ENCODE measurements around the gene TRIM3.

TRIM3 gene

DNA sequence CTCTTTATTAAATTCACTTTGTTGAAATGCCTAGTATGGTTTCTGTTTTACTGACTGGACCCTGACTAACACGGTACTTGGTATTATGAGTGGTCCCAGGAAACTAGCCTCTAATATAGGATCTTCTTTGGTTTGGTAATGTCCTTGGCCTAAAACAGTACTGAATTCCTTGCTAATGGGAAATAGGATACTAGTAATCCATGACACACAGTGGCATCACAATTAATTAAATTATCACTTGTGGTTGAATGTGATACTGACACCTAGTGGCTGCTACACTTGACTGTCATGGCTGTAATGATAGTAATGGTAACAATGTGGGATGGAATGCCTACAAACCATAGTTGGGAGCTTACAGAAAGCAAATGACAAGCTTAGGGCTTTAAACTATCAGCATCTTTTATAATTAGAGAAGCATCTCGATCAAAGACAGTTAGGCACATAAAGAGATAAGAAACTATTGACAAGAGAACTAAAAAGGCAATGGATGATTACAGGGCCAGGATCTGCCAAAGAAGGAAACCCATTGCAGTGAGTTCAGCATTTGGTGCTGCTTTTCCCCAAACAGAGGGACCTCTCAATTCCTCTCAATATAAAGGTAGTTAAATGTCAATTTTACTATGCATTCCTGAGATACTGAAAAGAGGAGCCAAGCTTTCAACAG is 32.0 kb upstream of the TRIM3 start:
- TF ChIP-seq FOXP2 (optimal IDR thresholded peaks at IDR 0.05; ENCODE audit: borderline replicate concordance, extremely low read depth, extremely low read length, insufficient read depth) (no peak), POLR2AphosphoS5 (IDR thresholded peaks at IDR 0.05; ENCODE audit: low read depth, low read length) (no peak), TAF1 (IDR thresholded peaks at IDR 0.05; ENCODE audit: borderline replicate concordance, insufficient read depth, low read length) (no peak), SIN3A (IDR thresholded peaks at IDR 0.05; ENCODE audit: borderline replicate concordance, insufficient read depth, low read length) (no peak)
- TF ChIP-seq, protein P1, sequence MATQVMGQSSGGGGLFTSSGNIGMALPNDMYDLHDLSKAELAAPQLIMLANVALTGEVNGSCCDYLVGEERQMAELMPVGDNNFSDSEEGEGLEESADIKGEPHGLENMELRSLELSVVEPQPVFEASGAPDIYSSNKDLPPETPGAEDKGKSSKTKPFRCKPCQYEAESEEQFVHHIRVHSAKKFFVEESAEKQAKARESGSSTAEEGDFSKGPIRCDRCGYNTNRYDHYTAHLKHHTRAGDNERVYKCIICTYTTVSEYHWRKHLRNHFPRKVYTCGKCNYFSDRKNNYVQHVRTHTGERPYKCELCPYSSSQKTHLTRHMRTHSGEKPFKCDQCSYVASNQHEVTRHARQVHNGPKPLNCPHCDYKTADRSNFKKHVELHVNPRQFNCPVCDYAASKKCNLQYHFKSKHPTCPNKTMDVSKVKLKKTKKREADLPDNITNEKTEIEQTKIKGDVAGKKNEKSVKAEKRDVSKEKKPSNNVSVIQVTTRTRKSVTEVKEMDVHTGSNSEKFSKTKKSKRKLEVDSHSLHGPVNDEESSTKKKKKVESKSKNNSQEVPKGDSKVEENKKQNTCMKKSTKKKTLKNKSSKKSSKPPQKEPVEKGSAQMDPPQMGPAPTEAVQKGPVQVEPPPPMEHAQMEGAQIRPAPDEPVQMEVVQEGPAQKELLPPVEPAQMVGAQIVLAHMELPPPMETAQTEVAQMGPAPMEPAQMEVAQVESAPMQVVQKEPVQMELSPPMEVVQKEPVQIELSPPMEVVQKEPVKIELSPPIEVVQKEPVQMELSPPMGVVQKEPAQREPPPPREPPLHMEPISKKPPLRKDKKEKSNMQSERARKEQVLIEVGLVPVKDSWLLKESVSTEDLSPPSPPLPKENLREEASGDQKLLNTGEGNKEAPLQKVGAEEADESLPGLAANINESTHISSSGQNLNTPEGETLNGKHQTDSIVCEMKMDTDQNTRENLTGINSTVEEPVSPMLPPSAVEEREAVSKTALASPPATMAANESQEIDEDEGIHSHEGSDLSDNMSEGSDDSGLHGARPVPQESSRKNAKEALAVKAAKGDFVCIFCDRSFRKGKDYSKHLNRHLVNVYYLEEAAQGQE (IDR thresholded peaks at IDR 0.05; ENCODE audit: insufficient read depth in 1 of 2, low read depth in 2 of 2, low read length in 2 of 2), result no peak

DNA sequence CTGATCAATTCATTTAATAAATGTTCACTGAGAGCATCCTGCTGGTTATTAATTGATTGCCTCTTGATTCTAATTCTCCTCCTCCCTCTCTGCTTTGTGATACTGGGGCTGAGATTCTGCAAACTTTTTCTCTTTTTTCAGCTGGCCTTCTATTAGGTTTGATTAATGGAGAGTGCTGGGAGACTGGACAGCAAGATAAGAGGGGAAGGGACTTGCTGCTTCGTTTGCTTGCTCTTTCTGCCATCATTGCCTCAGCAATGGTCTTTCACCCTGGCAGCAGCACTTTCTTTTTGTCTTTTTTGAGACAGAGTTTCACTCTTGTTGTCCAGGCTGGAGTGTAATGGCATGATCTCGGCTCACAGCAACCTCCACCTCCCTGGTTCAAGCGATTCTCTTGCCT is 30.4 kb upstream of the TRIM3 start:
- TF ChIP-seq, protein P1 (IDR thresholded peaks at IDR 0.05; ENCODE audit: insufficient read depth in 1 of 2, low read depth in 2 of 2, low read length in 2 of 2), result no peak
- TF ChIP-seq TAF1 (IDR thresholded peaks at IDR 0.05; ENCODE audit: borderline replicate concordance, insufficient read depth, low read length) (no peak), SIN3A (IDR thresholded peaks at IDR 0.05; ENCODE audit: borderline replicate concordance, insufficient read depth, low read length) (no peak), POLR2AphosphoS5 (IDR thresholded peaks at IDR 0.05; ENCODE audit: low read depth, low read length) (no peak), FOXP2 (optimal IDR thresholded peaks at IDR 0.05; ENCODE audit: borderline replicate concordance, extremely low read depth, extremely low read length, insufficient read depth) (no peak)

DNA sequence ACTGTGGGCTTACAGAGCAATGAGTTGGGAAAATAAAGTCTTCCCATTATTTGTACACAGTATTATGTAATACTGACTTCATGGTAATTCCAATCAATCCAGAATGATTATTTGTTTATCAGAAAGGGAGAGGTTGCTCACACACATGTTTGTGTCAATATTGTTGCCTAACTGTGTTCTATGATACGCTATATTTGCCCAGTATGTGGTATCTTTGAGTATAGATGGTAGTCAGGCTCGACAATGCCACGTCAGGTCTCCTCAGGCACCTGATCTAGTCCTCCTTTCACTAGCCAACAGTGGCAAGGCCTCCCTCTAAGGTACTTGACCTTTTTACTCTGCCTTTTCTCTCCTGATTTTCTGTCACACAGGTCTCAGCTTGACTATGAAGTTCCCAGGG is 28.6 kb upstream of the TRIM3 start:
- TF ChIP-seq POLR2AphosphoS5 (IDR thresholded peaks at IDR 0.05; ENCODE audit: low read depth, low read length) (no peak), SIN3A (IDR thresholded peaks at IDR 0.05; ENCODE audit: borderline replicate concordance, insufficient read depth, low read length) (no peak)
- TF ChIP-seq, protein P1 (IDR thresholded peaks at IDR 0.05; ENCODE audit: insufficient read depth in 1 of 2, low read depth in 2 of 2, low read length in 2 of 2), result no peak

DNA sequence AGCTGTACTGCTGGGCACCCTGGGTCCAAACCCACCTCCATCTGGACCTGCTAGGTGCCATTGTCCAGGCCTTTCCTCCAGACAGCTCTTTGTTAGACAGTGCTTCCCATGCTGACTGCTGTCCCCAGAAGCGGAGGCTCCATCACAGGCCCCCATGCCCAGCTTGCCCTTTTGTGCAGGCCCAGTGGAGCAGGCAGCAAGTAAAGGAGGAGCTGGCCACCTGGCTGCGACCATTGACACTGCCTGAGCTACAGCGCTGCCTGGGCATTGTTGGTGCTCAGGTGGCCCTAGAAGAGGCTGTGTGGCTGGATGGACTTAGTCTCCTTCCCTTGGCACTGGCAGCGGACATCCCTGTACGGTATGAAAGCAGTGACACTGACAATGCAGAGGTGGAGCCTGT is 24.8 kb upstream of the TRIM3 start:
- no peak for TF ChIP-seq POLR2AphosphoS5 (IDR thresholded peaks at IDR 0.05; ENCODE audit: low read depth, low read length)
- TF ChIP-seq SIN3A (IDR thresholded peaks at IDR 0.05; ENCODE audit: borderline replicate concordance, insufficient read depth, low read length), result no peak
- TF ChIP-seq TAF1 (IDR thresholded peaks at IDR 0.05; ENCODE audit: borderline replicate concordance, insufficient read depth, low read length), result no peak
- TF ChIP-seq FOXP2 (optimal IDR thresholded peaks at IDR 0.05; ENCODE audit: borderline replicate concordance, extremely low read depth, extremely low read length, insufficient read depth), result no peak
- TF ChIP-seq, protein P1 (IDR thresholded peaks at IDR 0.05; ENCODE audit: insufficient read depth in 1 of 2, low read depth in 2 of 2, low read length in 2 of 2), result no peak

DNA sequence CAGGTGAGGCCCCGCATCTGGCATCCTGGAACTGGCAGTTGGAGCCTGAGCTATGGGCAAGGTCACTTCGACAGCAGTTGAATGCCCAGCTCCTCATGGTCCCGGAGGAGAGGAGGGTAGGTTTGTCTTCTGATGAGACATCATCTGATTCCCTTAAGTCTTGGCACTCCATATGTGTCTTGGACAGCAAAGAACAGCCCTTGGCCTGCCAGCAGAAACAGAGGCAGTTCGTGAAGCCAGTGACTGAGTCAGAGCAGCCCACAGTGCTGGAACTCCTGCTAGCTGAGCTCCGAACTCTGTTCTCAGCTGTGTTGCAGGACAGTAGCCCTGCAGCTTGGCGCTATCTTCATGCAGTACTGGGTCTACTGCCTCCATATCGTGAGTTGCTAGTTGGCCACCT is 24.4 kb upstream of the TRIM3 start:
- TF ChIP-seq, protein P1 (IDR thresholded peaks at IDR 0.05; ENCODE audit: insufficient read depth in 1 of 2, low read depth in 2 of 2, low read length in 2 of 2), result no peak
- TF ChIP-seq SIN3A (IDR thresholded peaks at IDR 0.05; ENCODE audit: borderline replicate concordance, insufficient read depth, low read length), result no peak
- TF ChIP-seq TAF1 (IDR thresholded peaks at IDR 0.05; ENCODE audit: borderline replicate concordance, insufficient read depth, low read length), result no peak
- TF ChIP-seq FOXP2 (optimal IDR thresholded peaks at IDR 0.05; ENCODE audit: borderline replicate concordance, extremely low read depth, extremely low read length, insufficient read depth), result no peak
- TF ChIP-seq POLR2AphosphoS5 (IDR thresholded peaks at IDR 0.05; ENCODE audit: low read depth, low read length), result no peak
